Hepatocyte (in vitro differentiated cells): ENCODE data around the gene SART3.

Experiments used
- CTCF ChIP-seq: fragments of 200-600 bp; sonication (generic); IDR thresholded peaks from 2 replicates; pipeline ENCODE4 v1.5.1; 2016; ENCODE audit warnings: antibody characterized with exemption, mild to moderate bottlenecking; ENCODE audit not compliant: poor library complexity
- EZH2 ChIP-seq: fragments of 200-600 bp; sonication (generic); IDR thresholded peaks from 2 replicates; pipeline ENCODE4 v1.6.1; 2016; ENCODE audit warnings: antibody characterized with exemption, mild to moderate bottlenecking, borderline replicate concordance

GRCh38 chr12:108606492-108606891, 45.5 kb upstream of the SART3 start:
- TF ChIP-seq CTCF (no peak), EZH2 (no peak)
